Uterus (tissue), 2 donors: ENCODE results near the gene MID1IP1.

Experiments used
- POLR2A ChIP-seq, 2 donors: fragments of 450-650 bp; IDR thresholded peaks; one replicate each; pipeline ENCODE4 v1.6.1; 2016; ENCODE audit warnings: antibody characterized with exemption in 2 of 2, mild to moderate bottlenecking in 1 of 2, moderate library complexity in 1 of 2
- TF ChIP-seq, protein P1 (sequence below), 4 experiments: fragments of 200-600 bp in 2 of 4; fragments of 450-650 bp in 2 of 4; sonication (generic) in 2 of 4; IDR thresholded peaks; one replicate each; pipeline ENCODE4 v1.5.1; 2016 to 2019; ENCODE audit warnings: antibody characterized with exemption in 4 of 4, mild to moderate bottlenecking in 2 of 4, moderate library complexity in 1 of 4

DNA sequence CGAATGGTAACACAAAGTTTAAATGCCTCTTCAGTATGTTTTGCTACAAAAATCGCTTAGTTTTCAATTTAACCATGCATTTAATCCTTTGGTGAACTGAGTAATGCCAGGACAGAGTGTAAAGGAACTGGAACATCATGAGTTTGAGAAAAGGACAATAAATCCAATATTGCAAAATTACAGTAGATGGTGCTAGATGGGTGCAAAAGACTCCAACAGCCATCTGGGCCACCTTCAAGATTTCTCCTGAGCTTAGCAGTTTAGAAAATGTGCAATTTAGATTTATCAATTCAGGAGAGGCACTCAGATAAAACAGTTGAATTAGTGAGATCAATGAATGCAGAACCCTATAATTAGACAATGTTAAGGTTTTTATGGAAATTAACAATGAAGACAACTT lies 33.2 kb upstream of the MID1IP1 start:
- TF ChIP-seq, protein P1, sequence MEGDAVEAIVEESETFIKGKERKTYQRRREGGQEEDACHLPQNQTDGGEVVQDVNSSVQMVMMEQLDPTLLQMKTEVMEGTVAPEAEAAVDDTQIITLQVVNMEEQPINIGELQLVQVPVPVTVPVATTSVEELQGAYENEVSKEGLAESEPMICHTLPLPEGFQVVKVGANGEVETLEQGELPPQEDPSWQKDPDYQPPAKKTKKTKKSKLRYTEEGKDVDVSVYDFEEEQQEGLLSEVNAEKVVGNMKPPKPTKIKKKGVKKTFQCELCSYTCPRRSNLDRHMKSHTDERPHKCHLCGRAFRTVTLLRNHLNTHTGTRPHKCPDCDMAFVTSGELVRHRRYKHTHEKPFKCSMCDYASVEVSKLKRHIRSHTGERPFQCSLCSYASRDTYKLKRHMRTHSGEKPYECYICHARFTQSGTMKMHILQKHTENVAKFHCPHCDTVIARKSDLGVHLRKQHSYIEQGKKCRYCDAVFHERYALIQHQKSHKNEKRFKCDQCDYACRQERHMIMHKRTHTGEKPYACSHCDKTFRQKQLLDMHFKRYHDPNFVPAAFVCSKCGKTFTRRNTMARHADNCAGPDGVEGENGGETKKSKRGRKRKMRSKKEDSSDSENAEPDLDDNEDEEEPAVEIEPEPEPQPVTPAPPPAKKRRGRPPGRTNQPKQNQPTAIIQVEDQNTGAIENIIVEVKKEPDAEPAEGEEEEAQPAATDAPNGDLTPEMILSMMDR (IDR thresholded peaks at IDR 0.05), result peak in 3 of 4 experiments; percentile 45 to 48 (median 48)
- no peak for TF ChIP-seq POLR2A (IDR thresholded peaks at IDR 0.05)
